ENCODE measurements around the gene MYOD1. TPM values are rescaled to one million over a fixed set of nuclear protein-coding genes. Genes with fewer than 3 reads are reported as not detected.
A peak's percentile ranks its signal among the peaks of the same experiment; 100 is the strongest.

The MYOD1 gene
- total and polyA plus RNA-seq, 7 experiments from 2014 or later, result not detected

GRCh38 chr11:17738151-17738973 lies 19.0 kb downstream of the MYOD1 start:
- H3K9me3 Mint-ChIP-seq, result peaks cover 0 to 5% (median 0%) of the 10 kb centered on the region in 11 donors
- H3K9me3 ChIP-seq (ENCODE audit: control insufficient read depth in 2 of 3, low read length in 3 of 3), result no peaks in the 10 kb centered on the region
- H3K4me1 ChIP-seq (ENCODE audit: control insufficient read depth in 2 of 2, insufficient read depth in 2 of 2, low read length in 2 of 2), result no peaks in the 10 kb centered on the region
- POLR2A ChIA-PET, result no interaction called here
- H3K4me1 Mint-ChIP-seq, result peaks cover 0 to 14% (median 8%) of the 10 kb centered on the region in 7 donors
- no peak for ATAC-seq
- peaks cover 21 to 44% (median 33%) of the 10 kb centered on the region in 5 donors for H3K27me3 Mint-ChIP-seq
- no peak overlapping the region for H3K27ac Mint-ChIP-seq
- H3K4me3 Mint-ChIP-seq, result no peak overlapping the region
- DNase-seq, result no peak
- H3K36me3 Mint-ChIP-seq, result peaks cover 0 to 5% (median 0%) of the 10 kb centered on the region in 5 donors
- no peak overlapping the region for H3K4me3 ChIP-seq (ENCODE audit: low read length)
- no peak overlapping the region for H3K27ac ChIP-seq (ENCODE audit: low read depth, low read length)
- H3K36me3 ChIP-seq (ENCODE audit: control insufficient read depth in 2 of 3, insufficient read depth in 3 of 3, low read length in 3 of 3), result no peaks in the 10 kb centered on the region
- peaks cover 0 to 6% of the 10 kb centered on the region in 2 donors for H3K27me3 ChIP-seq (ENCODE audit: control insufficient read depth in 2 of 2, insufficient read depth in 2 of 2, low read length in 2 of 2)
- CTCF ChIA-PET, result no interaction called here
- intact Hi-C loops (cut with micrococcal nuclease), result no loop called here

- no peak for DNase-seq
- no peaks in the 10 kb centered on the region for H3K9me3 ChIP-seq (ENCODE audit: control insufficient read depth in 2 of 3, low read length in 3 of 3)
- Mint-ChIP-seq H3K4me3 (no peak overlapping the region), H3K27me3 (peaks cover 11 to 34% (median 23%) of the 10 kb centered on the region in 5 donors), H3K27ac (no peak overlapping the region), H3K36me3 (peaks cover 0 to 5% (median 0%) of the 10 kb centered on the region in 5 donors), H3K9me3 (peaks cover 0 to 5% (median 0%) of the 10 kb centered on the region in 11 donors), H3K4me1 (peaks cover 0 to 5% (median 2%) of the 10 kb centered on the region in 7 donors)
- no peak overlapping the region for H3K4me3 ChIP-seq (ENCODE audit: low read length)
- no peaks in the 10 kb centered on the region for H3K4me1 ChIP-seq (ENCODE audit: control insufficient read depth in 2 of 2, insufficient read depth in 2 of 2, low read length in 2 of 2)
- intact Hi-C loops (cut with micrococcal nuclease), result no loop called here
- ChIA-PET CTCF (no interaction called here), POLR2A (no interaction called here)
- ATAC-seq, result no peak
- H3K27me3 ChIP-seq (ENCODE audit: control insufficient read depth in 2 of 2, insufficient read depth in 2 of 2, low read length in 2 of 2), result peaks cover 0 to 6% of the 10 kb centered on the region in 2 donors
- no peaks in the 10 kb centered on the region for H3K36me3 ChIP-seq (ENCODE audit: control insufficient read depth in 2 of 3, insufficient read depth in 3 of 3, low read length in 3 of 3)
- H3K27ac ChIP-seq (ENCODE audit: low read depth, low read length), result no peak overlapping the region
These were observed 20.6 kb downstream of the MYOD1 start for GRCh38 chr11:17739945-17740338.

- Histone ChIP-seq H3K36me3 (ENCODE audit: control insufficient read depth in 2 of 3, insufficient read depth in 3 of 3, low read length in 3 of 3) (no peaks in the 10 kb centered on the region), H3K9me3 (ENCODE audit: control insufficient read depth in 2 of 3, low read length in 3 of 3) (no peaks in the 10 kb centered on the region), H3K4me3 (ENCODE audit: low read length) (no peak overlapping the region), H3K27me3 (ENCODE audit: control insufficient read depth in 2 of 2, insufficient read depth in 2 of 2, low read length in 2 of 2) (peaks cover 0 to 6% of the 10 kb centered on the region in 2 donors), H3K4me1 (ENCODE audit: control insufficient read depth in 2 of 2, insufficient read depth in 2 of 2, low read length in 2 of 2) (no peaks in the 10 kb centered on the region), H3K27ac (ENCODE audit: low read depth, low read length) (no peak overlapping the region)
- no peak for ATAC-seq
- peaks cover 11 to 38% (median 23%) of the 10 kb centered on the region in 5 donors for H3K27me3 Mint-ChIP-seq
- no peak for DNase-seq
- POLR2A ChIA-PET, result no interaction called here
- CTCF ChIA-PET, result no interaction called here
- H3K36me3 Mint-ChIP-seq, result peaks cover 0 to 5% (median 0%) of the 10 kb centered on the region in 5 donors
- no peak overlapping the region for H3K4me3 Mint-ChIP-seq
- no peak overlapping the region for H3K27ac Mint-ChIP-seq
- peaks cover 0 to 5% (median 2%) of the 10 kb centered on the region in 7 donors for H3K4me1 Mint-ChIP-seq
- intact Hi-C loops (cut with micrococcal nuclease), result no loop called here
- peaks cover 0 to 5% (median 0%) of the 10 kb centered on the region in 11 donors for H3K9me3 Mint-ChIP-seq
These were observed 21.4 kb downstream of the MYOD1 start for GRCh38 chr11:17740649-17741235.

- Mint-ChIP-seq H3K27ac (peak overlapping the region in 1 of 9 donors; percentile 22), H3K9me3 (peaks cover 0 to 4% (median 0%) of the 10 kb centered on the region in 11 donors), H3K27me3 (peaks cover 10 to 41% (median 21%) of the 10 kb centered on the region in 5 donors), H3K36me3 (peaks cover 0 to 4% (median 0%) of the 10 kb centered on the region in 5 donors), H3K4me1 (peaks cover 0 to 4% (median 2%) of the 10 kb centered on the region in 7 donors), H3K4me3 (no peak overlapping the region)
- Histone ChIP-seq H3K9me3 (ENCODE audit: control insufficient read depth in 2 of 3, low read length in 3 of 3) (no peaks in the 10 kb centered on the region), H3K36me3 (ENCODE audit: control insufficient read depth in 2 of 3, insufficient read depth in 3 of 3, low read length in 3 of 3) (no peaks in the 10 kb centered on the region), H3K27ac (ENCODE audit: low read depth, low read length) (no peak overlapping the region), H3K27me3 (ENCODE audit: control insufficient read depth in 2 of 2, insufficient read depth in 2 of 2, low read length in 2 of 2) (peaks cover 0 to 6% of the 10 kb centered on the region in 2 donors), H3K4me1 (ENCODE audit: control insufficient read depth in 2 of 2, insufficient read depth in 2 of 2, low read length in 2 of 2) (no peaks in the 10 kb centered on the region), H3K4me3 (ENCODE audit: low read length) (no peak overlapping the region)
- DNase-seq (no peak), ATAC-seq (no peak)
- intact Hi-C loops (cut with micrococcal nuclease), result no loop called here
- POLR2A ChIA-PET, result no interaction called here
- CTCF ChIA-PET, result no interaction called here
These were observed 22.1 kb downstream of the MYOD1 start for GRCh38 chr11:17741487-17741886.

GRCh38 chr11:17742019-17742418 lies 22.6 kb downstream of the MYOD1 start:
- peaks cover 0 to 4% of the 10 kb centered on the region in 2 donors for H3K27me3 ChIP-seq (ENCODE audit: control insufficient read depth in 2 of 2, insufficient read depth in 2 of 2, low read length in 2 of 2)
- H3K4me1 Mint-ChIP-seq, result peaks cover 0 to 2% (median 0%) of the 10 kb centered on the region in 7 donors
- ATAC-seq (no peak), DNase-seq (no peak)
- H3K9me3 ChIP-seq (ENCODE audit: control insufficient read depth in 2 of 3, low read length in 3 of 3), result no peaks in the 10 kb centered on the region
- POLR2A ChIA-PET, result no interaction called here
- H3K27me3 Mint-ChIP-seq, result peaks cover 6 to 38% (median 16%) of the 10 kb centered on the region in 5 donors
- peaks cover 0 to 2% (median 0%) of the 10 kb centered on the region in 11 donors for H3K9me3 Mint-ChIP-seq
- intact Hi-C loops (cut with micrococcal nuclease), result no loop called here
- H3K36me3 ChIP-seq (ENCODE audit: control insufficient read depth in 2 of 3, insufficient read depth in 3 of 3, low read length in 3 of 3), result no peaks in the 10 kb centered on the region
- no peak overlapping the region for H3K4me3 Mint-ChIP-seq
- no peak overlapping the region for H3K4me3 ChIP-seq (ENCODE audit: low read length)
- no peaks in the 10 kb centered on the region for H3K4me1 ChIP-seq (ENCODE audit: control insufficient read depth in 2 of 2, insufficient read depth in 2 of 2, low read length in 2 of 2)
- no peaks in the 10 kb centered on the region for H3K36me3 Mint-ChIP-seq
- CTCF ChIA-PET, result no interaction called here
- H3K27ac ChIP-seq (ENCODE audit: low read depth, low read length), result no peak overlapping the region
- H3K27ac Mint-ChIP-seq, result no peak overlapping the region

- DNase-seq, result no peak
- intact Hi-C loops (cut with micrococcal nuclease), result no loop called here
- Mint-ChIP-seq H3K27ac (no peak overlapping the region), H3K9me3 (peaks cover 0 to 2% (median 0%) of the 10 kb centered on the region in 11 donors), H3K4me3 (no peak overlapping the region), H3K4me1 (peaks cover 0 to 2% (median 0%) of the 10 kb centered on the region in 7 donors), H3K36me3 (no peaks in the 10 kb centered on the region), H3K27me3 (peaks cover 10 to 35% (median 13%) of the 10 kb centered on the region in 5 donors)
- Histone ChIP-seq H3K27ac (ENCODE audit: low read depth, low read length) (no peak overlapping the region), H3K27me3 (ENCODE audit: control insufficient read depth in 2 of 2, insufficient read depth in 2 of 2, low read length in 2 of 2) (peaks cover 0 to 2% of the 10 kb centered on the region in 2 donors), H3K36me3 (ENCODE audit: control insufficient read depth in 2 of 3, insufficient read depth in 3 of 3, low read length in 3 of 3) (no peaks in the 10 kb centered on the region), H3K4me3 (ENCODE audit: low read length) (no peak overlapping the region), H3K9me3 (ENCODE audit: control insufficient read depth in 2 of 3, low read length in 3 of 3) (no peaks in the 10 kb centered on the region), H3K4me1 (ENCODE audit: control insufficient read depth in 2 of 2, insufficient read depth in 2 of 2, low read length in 2 of 2) (no peaks in the 10 kb centered on the region)
- ATAC-seq, result no peak
- ChIA-PET CTCF (no interaction called here), POLR2A (no interaction called here)
These were observed 23.8 kb downstream of the MYOD1 start for GRCh38 chr11:17743026-17743807.
